HTR-8/SVneo (cell line): ENCODE results near the gene PRKCZ.

ENCODE experiments used
- DNase-seq: peaks from one replicate; pipeline ENCODE4 v3.0.0; 2011; ENCODE audit warnings: low spot score, mixed read lengths; ENCODE audit not compliant: insufficient read length
- FAIRE-seq: peaks from 2 replicates; lab custom pipeline; 2011; peaks lifted over from hg19 to GRCh38; lab: Jason Lieb, UNC

Gene PRKCZ

DNA sequence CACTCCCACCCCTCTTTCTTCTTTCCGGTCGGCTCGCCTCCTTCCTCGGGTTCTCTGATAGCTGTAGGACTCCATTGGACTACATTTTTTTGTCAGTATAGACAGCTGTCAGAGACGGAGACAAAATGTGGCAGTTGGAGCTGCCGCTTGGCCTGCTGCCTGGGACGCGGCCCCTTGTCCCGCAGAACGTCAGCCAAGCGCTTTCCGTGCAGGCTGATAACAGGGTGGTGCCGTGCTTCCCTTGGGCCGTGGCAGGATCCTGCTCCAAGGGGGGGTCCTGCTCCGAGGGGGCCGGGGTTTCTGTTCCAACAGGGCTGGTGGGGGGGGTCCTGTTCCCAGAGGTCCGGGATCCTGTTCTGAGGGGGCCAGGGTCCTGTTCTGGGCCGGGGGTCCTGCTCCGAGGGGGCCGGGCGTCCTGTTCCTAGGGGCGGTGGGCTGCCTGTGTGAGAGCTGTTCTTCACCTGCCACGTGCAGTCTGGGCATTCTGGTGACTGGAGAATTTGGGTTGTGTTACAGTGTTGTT, 182.8 kb downstream of the PRKCZ start:
- no peak for DNase-seq

DNA sequence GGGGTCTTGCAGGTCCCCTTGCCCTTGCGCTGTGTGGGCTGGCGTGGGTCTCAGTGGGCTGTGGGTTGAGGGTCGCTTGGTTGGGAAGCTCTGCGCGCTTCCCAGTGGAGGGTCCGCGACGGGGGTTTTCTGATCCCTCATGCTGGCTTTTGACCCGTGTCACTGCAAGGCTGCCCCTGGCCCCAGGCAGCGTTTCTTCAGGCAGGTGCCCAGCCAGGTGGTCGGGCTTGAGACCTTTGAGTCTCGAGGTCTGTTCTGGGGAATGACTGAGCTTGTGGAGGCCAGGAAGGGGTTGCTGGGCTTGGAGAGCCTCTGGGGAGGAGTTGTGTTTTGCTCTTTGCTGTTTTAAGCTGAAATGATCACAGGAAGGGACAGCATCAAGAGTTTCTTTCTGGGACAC, 183.3 kb downstream of the PRKCZ start:
- FAIRE-seq (no peak), DNase-seq (no peak)

More for the DNA sequence above, 182.8 kb downstream of the PRKCZ start:
- FAIRE-seq = no peak

DNA sequence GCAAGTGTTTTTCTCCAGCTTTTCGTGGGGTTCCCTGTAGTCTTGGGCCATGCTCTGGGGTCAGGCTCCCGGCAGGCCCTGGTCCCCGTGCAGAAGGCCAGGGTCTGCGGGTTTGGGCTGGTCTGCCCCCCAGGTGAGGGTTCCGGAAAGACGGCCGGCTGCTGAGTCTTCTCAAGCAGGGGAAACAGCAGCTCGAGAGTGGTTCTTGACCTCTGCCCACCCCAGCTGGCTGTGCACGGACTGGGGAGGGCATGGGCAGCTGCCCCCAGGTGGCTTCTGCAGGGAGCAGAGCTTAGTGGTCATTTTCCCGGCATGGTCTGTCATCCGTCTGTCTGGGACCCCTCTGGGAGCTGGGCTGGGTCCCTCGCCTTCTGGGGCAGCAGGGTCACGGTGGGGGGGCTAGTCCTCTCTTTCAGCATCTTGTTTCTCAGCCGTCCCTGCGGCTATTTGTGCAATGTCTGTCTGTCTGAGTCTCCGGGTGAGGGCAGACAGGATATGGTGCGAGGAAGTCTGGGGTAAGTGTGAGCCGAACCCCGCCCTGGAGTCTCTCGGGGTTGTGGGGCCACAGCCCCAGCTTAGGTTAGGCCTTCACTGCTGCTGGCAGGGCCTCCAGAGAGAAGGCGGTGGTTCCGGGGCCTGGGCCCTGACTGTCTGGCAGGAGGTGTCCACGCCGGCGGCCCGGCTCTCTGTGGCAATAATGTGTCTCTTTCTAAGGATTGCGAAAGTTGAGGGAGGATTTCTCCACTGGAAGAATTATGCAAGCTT, 184.0 kb downstream of the PRKCZ start:
- FAIRE-seq (no peak), DNase-seq (no peak)

DNA sequence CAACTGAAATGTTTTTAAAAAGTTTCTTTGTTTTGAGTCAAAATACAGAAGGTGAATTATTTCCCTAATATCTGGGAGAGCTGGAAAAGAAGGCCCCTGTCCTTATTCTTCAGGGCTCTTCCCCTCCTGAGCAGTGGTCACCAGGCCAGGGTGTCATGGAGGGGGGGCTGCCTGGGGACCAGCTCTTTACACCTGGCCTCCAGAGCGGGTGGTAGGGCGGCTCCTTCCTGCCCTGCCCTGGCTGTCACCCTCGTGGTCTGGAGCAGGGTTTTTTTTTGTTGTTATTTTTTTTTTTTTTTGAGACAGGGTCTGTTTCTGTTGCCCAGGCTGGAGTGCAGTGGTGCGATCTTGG, 184.5 kb downstream of the PRKCZ start:
- FAIRE-seq = no peak
- DNase-seq = no peak
